Measurements from ENCODE around the gene MYH10. TPM values are rescaled to one million over a fixed set of nuclear protein-coding genes. Genes with fewer than 3 reads are reported as not detected.

The MYH10 gene
- total and polyA plus RNA-seq, 9 of the 15 experiments (the other 6 are each of a cell fraction or from before 2014, with no cell fraction given), result 16.3 to 95.3 (median 39.7) TPM

GRCh38 chr17:8602679-8603078 is 27.8 kb downstream of the MYH10 start:
- no peak overlapping the region for H3K4me3 ChIP-seq
- intact Hi-C loops (cut with micrococcal nuclease), result no loop called here
- no peaks in the 10 kb centered on the region for H3K4me1 ChIP-seq (replicated peaks in 1 of 2; ENCODE audit: control insufficient read depth in 2 of 2, insufficient read depth in 2 of 2, low read length in 2 of 2)
- no peak overlapping the region for H3K9ac ChIP-seq (ENCODE audit: insufficient read depth in 1 of 2, low read depth in 2 of 2, low read length in 2 of 2)
- no peak overlapping the region for H3K27ac ChIP-seq (ENCODE audit: extremely low read depth, low read depth, low read length)
- H3K9me1 ChIP-seq (ENCODE audit: control insufficient read depth, insufficient read depth, low read length), result no peaks in the 10 kb centered on the region
- no peak for ATAC-seq
- H4K20me1 ChIP-seq (replicated peaks; ENCODE audit: control insufficient read depth, insufficient read depth, low read length), result no peaks in the 10 kb centered on the region; the same call in none of the 2 replicates
- H3K36me3 ChIP-seq (ENCODE audit: control insufficient read depth, insufficient read depth, low read length), result peaks cover 35% of the 10 kb centered on the region; the same call in 2 of the 3 replicates
- H3K4me2 ChIP-seq (ENCODE audit: insufficient read depth, low read length), result no peak overlapping the region
- H3K9me3 ChIP-seq (replicated peaks; ENCODE audit: control insufficient read depth, insufficient read depth, low read depth, low read length), result no peaks in the 10 kb centered on the region
- ChIA-PET CTCF (ENCODE audit: low intra/inter-chr PET ratio) (no interaction called here), POLR2A (interaction anchor here (0.9 kb wide), 1 partner anchor 9 kb away, joined by 3 read pairs; no protein-coding TSS in a partner anchor)
- H3K27me3 ChIP-seq (ENCODE audit: control insufficient read depth in 2 of 2, insufficient read depth in 2 of 2, low read length in 2 of 2), result no peaks in the 10 kb centered on the region
- TF ChIP-seq ZNF3 (CRISPR knock-in tag; IDR thresholded peaks at IDR 0.05) (no peak), ELK1 (CRISPR knock-in tag; IDR thresholded peaks at IDR 0.05) (no peak), DEAF1 (CRISPR knock-in tag; IDR thresholded peaks at IDR 0.05) (no peak), GTF2F1 (IDR thresholded peaks at IDR 0.05; ENCODE audit: low read depth, low read length) (no peak), PPARD (CRISPR knock-in tag; IDR thresholded peaks at IDR 0.05) (no peak), TFE3 (CRISPR knock-in tag; IDR thresholded peaks at IDR 0.05) (no peak), PTRF (tag; IDR thresholded peaks at IDR 0.05) (no peak)
- BruUV-seq (replicated peaks), result no TSS peak
- FAIRE-seq, result no peak
- H2AFZ ChIP-seq (ENCODE audit: low read depth, low read length), result no peak overlapping the region
- peaks cover 33% of the 10 kb centered on the region for H3K79me2 ChIP-seq (ENCODE audit: control insufficient read depth, insufficient read depth, low read length)
- in situ Hi-C loops (cut with MboI), result no loop called here
- DNase-seq (ENCODE audit: extremely low read depth in 1 of 4, low spot score in 3 of 4), result no peak

All from K562 (cell line).